OCI-LY7 (cell line): Measurements from ENCODE around the gene METTL14. TPM values are rescaled to one million over a fixed set of nuclear protein-coding genes. Genes with fewer than 3 reads are reported as not detected.

Source experiments
- BruUV-seq: library from RNA; stranded (reverse); fragments of 400-500 nt; replicated peaks from 2 replicates; lab custom pipeline; 2021; lab: Mats Ljungman, UMichigan
- CTCF ChIA-PET: fragments of 300-600 bp; sonication (Branson Sonifier 250); formaldehyde crosslinking; loops from one replicate; lab custom pipeline; 2022; ENCODE audit warnings: antibody characterized with exemption; ENCODE audit not compliant: unreplicated experiment; lab: Charles Lee
- POLR2A ChIA-PET: fragments of 300-600 bp; sonication (Branson Sonifier 250); formaldehyde crosslinking; loops from one replicate; lab custom pipeline; 2022; ENCODE audit warnings: antibody characterized with exemption; lab: Charles Lee
- DNase-seq: peaks from one replicate; pipeline ENCODE4 v3.0.0-alpha.2; 2015; ENCODE audit warnings: low spot score
- H2AFZ ChIP-seq: fragments of 200-600 bp; sonication (generic), shearing (Covaris generic); 2 replicates; pipeline ENCODE4 v1.6.1; 2014; ENCODE audit warnings: mild to moderate bottlenecking, antibody characterized with exemption, low read length, moderate library complexity
- H3K27ac ChIP-seq: fragments of 200-600 bp; sonication (generic); 2 replicates; pipeline ENCODE4 v1.5.1; 2014; ENCODE audit warnings: mixed run types, low read depth, mild to moderate bottlenecking, moderate library complexity, low read length, inconsistent platforms; ENCODE audit not compliant: poor library complexity, severe bottlenecking
- H3K36me3 ChIP-seq: fragments of 200-600 bp; sonication (generic); 2 replicates; pipeline ENCODE4 v1.6.1; 2014; ENCODE audit warnings: mild to moderate bottlenecking, antibody characterized with exemption, low read length, moderate library complexity, mixed read lengths; ENCODE audit not compliant: insufficient read depth
- H3K4me1 ChIP-seq: fragments of 200-600 bp; sonication (generic); 2 replicates; pipeline ENCODE4 v1.5.1; 2014; ENCODE audit warnings: mild to moderate bottlenecking, low read length; ENCODE audit not compliant: insufficient read depth, poor library complexity, severe bottlenecking
- H3K4me2 ChIP-seq: fragments of 200-600 bp; sonication (generic); 2 replicates; pipeline ENCODE4 v1.6.1; 2014; ENCODE audit warnings: mild to moderate bottlenecking, low read length
- H3K4me3 ChIP-seq: fragments of 200-600 bp; sonication (generic); 2 replicates; pipeline ENCODE4 v1.5.1; 2014; ENCODE audit warnings: mild to moderate bottlenecking, low read depth, low read length; ENCODE audit not compliant: poor library complexity, severe bottlenecking
- H3K79me2 ChIP-seq: fragments of 200-600 bp; sonication (generic); 2 replicates; pipeline ENCODE4 v1.6.1; 2016; ENCODE audit warnings: low read depth, mild to moderate bottlenecking, low read length, moderate library complexity, mixed read lengths; ENCODE audit not compliant: insufficient read depth
- H3K9me2 ChIP-seq: fragments of 200-600 bp; sonication (generic); 2 replicates; pipeline ENCODE4 v1.6.1; 2016; ENCODE audit warnings: mild to moderate bottlenecking, low read length, mixed read lengths; ENCODE audit not compliant: insufficient read depth
- H3K9me3 ChIP-seq: fragments of 200-600 bp; sonication (generic); 2 replicates; pipeline ENCODE4 v1.6.1; 2014; ENCODE audit warnings: mild to moderate bottlenecking, mixed run types, low read length, mixed read lengths
- H4K20me1 ChIP-seq: fragments of 200-600 bp; sonication (generic); 2 replicates; pipeline ENCODE4 v1.6.1; 2014; ENCODE audit warnings: mild to moderate bottlenecking, antibody characterized with exemption, low read length, moderate library complexity, mixed read lengths; ENCODE audit not compliant: insufficient read depth
- CTCF ChIP-seq: fragments of 200-600 bp; sonication (generic); conservative IDR thresholded peaks from 2 replicates; pipeline ENCODE4 v1.5.1; 2014; ENCODE audit warnings: mild to moderate bottlenecking, antibody characterized with exemption, low read length, moderate library complexity, mixed read lengths
- EZH2phosphoT487 ChIP-seq: fragments of 200-600 bp; sonication (generic); IDR thresholded peaks from 2 replicates; pipeline ENCODE4 v1.6.1; 2018; ENCODE audit warnings: low read depth, borderline replicate concordance, mild to moderate bottlenecking, mixed run types, antibody characterized with exemption, low read length, moderate library complexity, mixed read lengths
- intact Hi-C: fragments of 100-400 bp; cut with micrococcal nuclease; formaldehyde crosslinking; loops from one replicate; pipeline ENCODE4 v1.10.0; 2022; ENCODE audit not compliant: unreplicated experiment
- total RNA-seq, 2 experiments: library from RNA; depleted of rRNA in 1 of 2; stranded (reverse); fragments of >200 nt in 1 of 2; shearing (Covaris generic) in 1 of 2; gene quantifications; 2 replicates each; pipeline ENCODE4 v1.2.3, GENCODE V29; 2014 to 2022

Gene METTL14
- total RNA-seq, 2 experiments from 2014 or later: 17.5 to 41.7 TPM

GRCh38 chr4:118716304-118716703, 31.1 kb downstream of the METTL14 start:
- Histone ChIP-seq H3K79me2 (no peaks in the 10 kb centered on the region), H3K9me3 (no peaks in the 10 kb centered on the region), H2AFZ (no peak overlapping the region), H3K4me1 (no peaks in the 10 kb centered on the region), H3K4me2 (no peak overlapping the region), H3K27ac (no peak overlapping the region), H3K9me2 (no peaks in the 10 kb centered on the region), H4K20me1 (no peaks in the 10 kb centered on the region), H3K4me3 (no peak overlapping the region), H3K36me3 (peaks cover 31% of the 10 kb centered on the region)
- CTCF ChIA-PET: no interaction called here
- TF ChIP-seq CTCF (no peak), EZH2phosphoT487 (no peak)
- no TSS peak for BruUV-seq
- intact Hi-C loops: no loop called here
- POLR2A ChIA-PET: no interaction called here
- DNase-seq: no peak

GRCh38 chr4:118718511-118719170, 33.4 kb downstream of the METTL14 start:
- BruUV-seq: no TSS peak

More at GRCh38 chr4:118718511-118719170, 33.4 kb downstream of the METTL14 start:
- no peak for DNase-seq
- no peak for TF ChIP-seq EZH2phosphoT487
- TF ChIP-seq CTCF: no peak
- peaks cover 31% of the 10 kb centered on the region for H3K36me3 ChIP-seq
- H3K4me1 ChIP-seq: no peaks in the 10 kb centered on the region
- POLR2A ChIA-PET: interaction anchor here (0.7 kb wide), 1 partner anchor 118 kb away, joined by 3 read pairs; no protein-coding TSS in a partner anchor
- intact Hi-C loops: no loop called here
- no peak overlapping the region for H2AFZ ChIP-seq
- H3K9me2 ChIP-seq: no peaks in the 10 kb centered on the region
- H4K20me1 ChIP-seq: no peaks in the 10 kb centered on the region
- no peak overlapping the region for H3K4me2 ChIP-seq
- CTCF ChIA-PET: no interaction called here
- H3K4me3 ChIP-seq: no peak overlapping the region
- H3K79me2 ChIP-seq: no peaks in the 10 kb centered on the region
- no peaks in the 10 kb centered on the region for H3K9me3 ChIP-seq
- H3K27ac ChIP-seq: no peak overlapping the region
